Nephron (organoid): ENCODE results near the gene ARID1B.
A peak's percentile ranks its signal among the peaks of the same experiment; 100 is the strongest.

Source experiments
- H3K27ac Mint-ChIP-seq, 3 experiments: 2 replicates each; pipeline ENCODE4 v1.8.0; 2020; ENCODE audit warnings: mixed read lengths in 3 of 3, mild to moderate bottlenecking in 2 of 3, moderate library complexity in 1 of 3
- H3K27me3 Mint-ChIP-seq: 2 replicates; pipeline ENCODE4 v1.8.0; 2021; ENCODE audit warnings: low read depth, mild to moderate bottlenecking, moderate library complexity, mixed read lengths
- H3K36me3 Mint-ChIP-seq: 2 replicates; pipeline ENCODE4 v1.8.0; 2020; ENCODE audit warnings: low read depth, mixed read lengths
- H3K4me1 Mint-ChIP-seq: 2 replicates; pipeline ENCODE4 v1.8.0; 2020; ENCODE audit warnings: mixed read lengths
- H3K4me3 Mint-ChIP-seq, 3 experiments: 2 replicates each; pipeline ENCODE4 v1.8.0; 2020; ENCODE audit warnings: mild to moderate bottlenecking in 3 of 3, mixed read lengths in 3 of 3, moderate library complexity in 2 of 3
- H3K9me3 Mint-ChIP-seq: 2 replicates; pipeline ENCODE4 v1.8.0; 2020; ENCODE audit warnings: mixed read lengths
- TF ChIP-seq, protein P1 (sequence below), 3 experiments: fragments of 200-600 bp; sonication (generic); IDR thresholded peaks; one replicate each; pipeline ENCODE4 v1.5.0; 2021; ENCODE audit warnings: antibody characterized with exemption in 3 of 3; ENCODE audit not compliant: unreplicated experiment in 3 of 3

Gene ARID1B

GRCh38 chr6:157172830-157173536, 395.8 kb downstream of the ARID1B start:
- H3K27me3 Mint-ChIP-seq = no peaks in the 10 kb centered on the region
- peaks cover 23% of the 10 kb centered on the region for H3K36me3 Mint-ChIP-seq
- H3K4me1 Mint-ChIP-seq = peaks cover 54% of the 10 kb centered on the region
- H3K9me3 Mint-ChIP-seq = no peaks in the 10 kb centered on the region
- H3K27ac Mint-ChIP-seq = peak overlapping the region in 2 of 3 experiments; percentile 8 to 26
- no peak overlapping the region for H3K4me3 Mint-ChIP-seq
- TF ChIP-seq, protein P1, sequence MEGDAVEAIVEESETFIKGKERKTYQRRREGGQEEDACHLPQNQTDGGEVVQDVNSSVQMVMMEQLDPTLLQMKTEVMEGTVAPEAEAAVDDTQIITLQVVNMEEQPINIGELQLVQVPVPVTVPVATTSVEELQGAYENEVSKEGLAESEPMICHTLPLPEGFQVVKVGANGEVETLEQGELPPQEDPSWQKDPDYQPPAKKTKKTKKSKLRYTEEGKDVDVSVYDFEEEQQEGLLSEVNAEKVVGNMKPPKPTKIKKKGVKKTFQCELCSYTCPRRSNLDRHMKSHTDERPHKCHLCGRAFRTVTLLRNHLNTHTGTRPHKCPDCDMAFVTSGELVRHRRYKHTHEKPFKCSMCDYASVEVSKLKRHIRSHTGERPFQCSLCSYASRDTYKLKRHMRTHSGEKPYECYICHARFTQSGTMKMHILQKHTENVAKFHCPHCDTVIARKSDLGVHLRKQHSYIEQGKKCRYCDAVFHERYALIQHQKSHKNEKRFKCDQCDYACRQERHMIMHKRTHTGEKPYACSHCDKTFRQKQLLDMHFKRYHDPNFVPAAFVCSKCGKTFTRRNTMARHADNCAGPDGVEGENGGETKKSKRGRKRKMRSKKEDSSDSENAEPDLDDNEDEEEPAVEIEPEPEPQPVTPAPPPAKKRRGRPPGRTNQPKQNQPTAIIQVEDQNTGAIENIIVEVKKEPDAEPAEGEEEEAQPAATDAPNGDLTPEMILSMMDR (IDR thresholded peaks at IDR 0.05; ENCODE audit: unreplicated experiment in 3 of 3) = no peak

DNA sequence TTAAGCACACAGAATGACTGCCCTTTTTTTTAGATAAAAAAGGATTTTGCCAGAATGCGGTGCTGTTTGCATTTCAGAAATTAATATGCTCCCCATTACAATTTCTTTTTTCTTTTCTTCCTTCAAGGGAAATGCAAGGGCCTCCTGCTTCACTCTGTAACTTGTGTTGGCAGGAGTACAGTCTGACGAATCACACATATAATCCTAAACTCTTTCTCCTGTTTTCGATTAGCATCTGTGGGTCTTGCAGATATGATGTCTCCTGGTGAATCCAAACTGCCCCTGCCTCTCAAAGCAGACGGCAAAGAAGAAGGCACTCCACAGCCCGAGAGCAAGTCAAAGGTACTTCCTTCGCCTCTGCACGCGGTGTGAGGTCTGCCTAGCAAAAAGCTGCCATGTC, 396.6 kb downstream of the ARID1B start:
- H3K4me3 Mint-ChIP-seq = no peak overlapping the region
- H3K4me1 Mint-ChIP-seq = peaks cover 46% of the 10 kb centered on the region
- no peaks in the 10 kb centered on the region for H3K27me3 Mint-ChIP-seq
- TF ChIP-seq, protein P1 (IDR thresholded peaks at IDR 0.05; ENCODE audit: unreplicated experiment in 3 of 3) = no peak
- peak overlapping the region in 1 of 3 experiments; percentile 48 for H3K27ac Mint-ChIP-seq
- no peaks in the 10 kb centered on the region for H3K9me3 Mint-ChIP-seq
- H3K36me3 Mint-ChIP-seq = peaks cover 16% of the 10 kb centered on the region

DNA sequence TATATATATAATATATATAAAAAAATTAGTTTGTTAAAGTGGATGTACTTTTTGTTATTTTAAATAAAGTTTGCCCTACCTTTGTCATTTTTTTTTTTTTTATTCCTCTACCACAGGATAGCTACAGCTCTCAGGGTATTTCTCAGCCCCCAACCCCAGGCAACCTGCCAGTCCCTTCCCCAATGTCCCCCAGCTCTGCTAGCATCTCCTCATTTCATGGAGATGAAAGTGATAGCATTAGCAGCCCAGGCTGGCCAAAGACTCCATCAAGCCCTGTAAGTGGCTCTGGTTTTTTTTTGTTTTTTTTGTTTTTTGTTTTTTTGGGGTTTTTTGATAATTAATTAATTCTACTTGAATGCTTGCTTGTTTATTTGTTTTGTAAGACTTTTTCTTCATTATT, 397.6 kb downstream of the ARID1B start:
- TF ChIP-seq, protein P1 (IDR thresholded peaks at IDR 0.05; ENCODE audit: unreplicated experiment in 3 of 3) = no peak
- H3K36me3 Mint-ChIP-seq = peaks cover 14% of the 10 kb centered on the region
- H3K4me1 Mint-ChIP-seq = peaks cover 37% of the 10 kb centered on the region
- no peak overlapping the region for H3K4me3 Mint-ChIP-seq
- H3K9me3 Mint-ChIP-seq = no peaks in the 10 kb centered on the region
- H3K27me3 Mint-ChIP-seq = no peaks in the 10 kb centered on the region
- no peak overlapping the region for H3K27ac Mint-ChIP-seq

GRCh38 chr6:157177731-157178336, 400.7 kb downstream of the ARID1B start:
- Mint-ChIP-seq H3K9me3 (no peaks in the 10 kb centered on the region), H3K36me3 (peaks cover 26% of the 10 kb centered on the region), H3K27me3 (no peaks in the 10 kb centered on the region), H3K4me1 (peaks cover 11% of the 10 kb centered on the region), H3K4me3 (no peak overlapping the region), H3K27ac (no peak overlapping the region)
- TF ChIP-seq, protein P1 (IDR thresholded peaks at IDR 0.05; ENCODE audit: unreplicated experiment in 3 of 3) = no peak

- TF ChIP-seq, protein P1 (IDR thresholded peaks at IDR 0.05; ENCODE audit: unreplicated experiment in 3 of 3) = no peak
- no peaks in the 10 kb centered on the region for H3K9me3 Mint-ChIP-seq
- H3K4me1 Mint-ChIP-seq = peaks cover 16% of the 10 kb centered on the region
- H3K4me3 Mint-ChIP-seq = no peak overlapping the region
- no peaks in the 10 kb centered on the region for H3K27me3 Mint-ChIP-seq
- peaks cover 45% of the 10 kb centered on the region for H3K36me3 Mint-ChIP-seq
- H3K27ac Mint-ChIP-seq = no peak overlapping the region
These were observed 404.5 kb downstream of the ARID1B start for GRCh38 chr6:157181649-157182048.
